Measurements from ENCODE around the gene FOXP1. TPM values are rescaled to one million over a fixed set of nuclear protein-coding genes. Genes with fewer than 3 reads are reported as not detected.

FOXP1 gene
- total and polyA plus RNA-seq, 2 of the 8 experiments (the other 6 are each of a cell fraction or from before 2014, with no cell fraction given), result 13.9 to 25.4 TPM

- Histone ChIP-seq H3K9ac (replicated peaks in 1 of 4; ENCODE audit: extremely low read depth in 1 of 4, low read depth in 3 of 4, low read length in 3 of 4) (no peak overlapping the region), H3K27me3 (replicated peaks in 1 of 4; ENCODE audit: control insufficient read depth in 3 of 4, extremely low read depth in 1 of 4, insufficient read depth in 3 of 4, low read length in 3 of 4) (no peaks in the 10 kb centered on the region), H4K5ac (ENCODE audit: insufficient read length, low read depth, low read length) (no peak overlapping the region), H2BK12ac (ENCODE audit: low read depth, low read length) (no peak overlapping the region), H3K4me2 (ENCODE audit: insufficient read depth in 1 of 2, low read depth in 2 of 2, low read length in 2 of 2) (no peak overlapping the region), H2BK15ac (ENCODE audit: low read length) (no peak overlapping the region), H3K9me3 (ENCODE audit: insufficient read depth in 2 of 2, low read depth in 1 of 2, low read length in 1 of 2) (no peaks in the 10 kb centered on the region), H3K36me3 (ENCODE audit: control insufficient read depth in 2 of 4, insufficient read depth in 4 of 4, low read length in 3 of 4) (no peaks in the 10 kb centered on the region), H4K8ac (ENCODE audit: extremely low read depth, insufficient read depth, low read length) (no peak overlapping the region), H3K4ac (replicated peaks; ENCODE audit: insufficient read length, low read depth, low read length) (no peak overlapping the region), H4K20me1 (replicated peaks in 1 of 2; ENCODE audit: control insufficient read depth in 1 of 2, insufficient read depth in 2 of 2, low read length in 2 of 2) (no peaks in the 10 kb centered on the region), H3K56ac (replicated peaks; ENCODE audit: insufficient read length, low read depth, low read length) (no peak overlapping the region), H3K79me1 (ENCODE audit: low read depth, low read length) (no peaks in the 10 kb centered on the region), H3K79me2 (ENCODE audit: control insufficient read depth in 1 of 2, insufficient read depth in 2 of 2, low read length in 2 of 2) (no peaks in the 10 kb centered on the region), H3K4me3 (ENCODE audit: extremely low read depth in 1 of 4, insufficient read depth in 2 of 4, low read depth in 3 of 4, low read length in 4 of 4) (no peak overlapping the region), H4K91ac (replicated peaks; ENCODE audit: insufficient read length, low read length) (no peak overlapping the region), H3K4me1 (replicated peaks in 1 of 4; ENCODE audit: control insufficient read depth in 3 of 4, insufficient read depth in 4 of 4, low read length in 3 of 4) (no peaks in the 10 kb centered on the region), H3K27ac (ENCODE audit: low read depth, low read length) (no peak overlapping the region), H2AK5ac (ENCODE audit: low read depth, low read length) (no peak overlapping the region), H2AFZ (ENCODE audit: low read length) (no peak overlapping the region), H3K18ac (ENCODE audit: extremely low read depth, low read length) (no peak overlapping the region), H2BK120ac (replicated peaks; ENCODE audit: low read depth, low read length) (no peak overlapping the region), H2BK5ac (ENCODE audit: low read depth, low read length) (no peak overlapping the region), H3K14ac (ENCODE audit: insufficient read length) (no peak overlapping the region), H3K23me2 (ENCODE audit: low read depth, low read length) (no peaks in the 10 kb centered on the region), H3K23ac (ENCODE audit: insufficient read length) (no peak overlapping the region), H2BK20ac (ENCODE audit: low read length) (no peak overlapping the region)
- no peak for FAIRE-seq
- 94% methylated on average over 5 of the region's 5 CpGs; no CpG with 5 or more reads in 1 of the 2 experiments for WGBS, 2 experiments (ENCODE audit: extremely low coverage in 1 of 2, insufficient coverage in 1 of 2, insufficient read length in 1 of 2, insufficient replicate concordance in 2 of 2, low coverage in 1 of 2, low lambda C conversion rate in 2 of 2, missing lambda C conversion rate in 1 of 2)
- CTCF ChIA-PET (ENCODE audit: partially characterized antibody), result interaction anchor here (0.6 kb wide), 2 partner anchors 99 to 535 kb away, joined by 3 to 4 read pairs; no protein-coding TSS in a partner anchor
- no peak for DNase-seq (ENCODE audit: low read depth in 1 of 2, low spot score in 2 of 2)
- POLR2A ChIA-PET (ENCODE audit: partially characterized antibody), result no interaction called here
- TF ChIP-seq TBP (IDR thresholded peaks at IDR 0.05; ENCODE audit: low read depth, low read length) (no peak), CEBPB (IDR thresholded peaks at IDR 0.05; ENCODE audit: low read depth, low read length) (no peak)
Observed at GRCh38 chr3:71355037-71355436, 228.5 kb downstream of the FOXP1 start.

Measured in H1 (cell line).